Measurements from ENCODE around the gene DTX3L.

DTX3L gene

DNA sequence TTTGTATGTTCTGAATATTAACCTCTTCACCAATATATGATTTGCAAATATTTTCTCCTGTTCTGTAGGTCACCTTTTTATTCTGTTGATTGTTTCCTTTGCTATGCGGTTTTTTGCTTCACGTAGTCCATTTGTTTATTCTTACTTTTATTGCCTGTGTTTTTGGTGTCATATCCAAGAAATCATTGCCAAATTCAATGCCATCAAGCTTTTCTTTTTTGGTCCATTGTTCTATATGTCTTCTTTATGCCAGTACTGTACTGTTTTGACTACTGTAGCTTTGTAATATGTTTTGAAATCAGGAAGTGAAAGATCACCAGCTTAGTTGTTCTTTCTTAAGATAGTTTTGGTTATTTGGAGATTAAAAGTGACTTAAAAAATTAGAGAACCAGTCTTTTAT is 17.5 kb downstream of the DTX3L start:
- no peaks in the 10 kb centered on the region for H3K36me3 ChIP-seq (ENCODE audit: control insufficient read depth, insufficient read depth, low read length)
- H3K9me3 ChIP-seq (ENCODE audit: control insufficient read depth, low read length) = peaks cover 16% of the 10 kb centered on the region
- no peak overlapping the region for H3K27ac ChIP-seq (ENCODE audit: low read depth, low read length, severe bottlenecking)
- H3K4me3 ChIP-seq (ENCODE audit: extremely low read depth, insufficient read depth, low read length, poor library complexity, severe bottlenecking) = no peak overlapping the region
- H3K4me1 ChIP-seq (ENCODE audit: control insufficient read depth, insufficient read depth, low read length, poor library complexity, severe bottlenecking) = no peaks in the 10 kb centered on the region
- WGBS, 2 experiments (ENCODE audit: insufficient coverage in 2 of 2) = no CpG with 5 or more reads among the region's 2 CpGs

DNA sequence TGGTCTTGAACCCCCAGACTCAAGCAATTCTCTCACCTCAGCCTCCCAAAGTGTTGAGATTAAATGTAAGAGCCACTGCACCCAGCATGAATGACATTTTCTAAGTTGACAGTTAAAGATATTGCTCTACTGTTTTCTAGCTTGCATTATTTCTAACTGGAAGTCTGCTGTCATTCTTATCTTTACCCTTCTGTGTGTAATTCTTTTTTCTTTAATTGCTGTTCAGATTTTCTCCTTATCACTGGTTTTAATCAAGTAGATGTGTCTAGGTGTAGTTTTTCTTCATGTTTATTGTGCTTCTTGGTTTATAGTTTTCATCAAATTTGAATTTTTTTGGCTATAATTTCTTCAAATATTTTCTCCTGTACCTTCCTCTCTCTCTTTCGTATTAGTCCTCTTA is 18.3 kb downstream of the DTX3L start:
- H3K4me1 ChIP-seq (ENCODE audit: control insufficient read depth, insufficient read depth, low read length, poor library complexity, severe bottlenecking) = no peaks in the 10 kb centered on the region
- no CpG with 5 or more reads among the region's 1 CpG for WGBS, 2 experiments (ENCODE audit: insufficient coverage in 2 of 2)
- peaks cover 16% of the 10 kb centered on the region for H3K9me3 ChIP-seq (ENCODE audit: control insufficient read depth, low read length)

DNA sequence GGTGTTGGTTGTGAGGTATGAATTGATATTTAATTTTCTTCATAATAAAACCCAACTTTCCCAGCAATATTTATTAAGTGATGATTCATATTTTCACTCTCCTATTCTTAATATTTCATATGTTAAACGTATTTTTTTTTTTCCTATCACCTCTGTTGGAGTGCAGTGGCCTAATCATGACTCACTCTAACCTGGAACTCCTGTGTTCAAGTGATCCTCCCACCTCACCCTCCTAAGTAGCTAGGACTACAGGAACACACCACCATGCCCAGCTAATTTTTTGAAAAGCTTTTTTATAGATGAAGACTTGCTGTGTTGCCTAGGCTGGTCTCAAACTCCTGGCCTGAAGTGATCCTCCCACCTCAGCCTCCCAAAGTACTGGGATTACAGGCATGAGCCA is 22.0 kb downstream of the DTX3L start:
- Histone ChIP-seq H3K27ac (ENCODE audit: low read depth, low read length, severe bottlenecking) (no peak overlapping the region), H3K36me3 (ENCODE audit: control insufficient read depth, insufficient read depth, low read length) (no peaks in the 10 kb centered on the region), H3K4me3 (ENCODE audit: extremely low read depth, insufficient read depth, low read length, poor library complexity, severe bottlenecking) (no peak overlapping the region), H3K9me3 (ENCODE audit: control insufficient read depth, low read length) (peaks cover 14% of the 10 kb centered on the region), H3K4me1 (ENCODE audit: control insufficient read depth, insufficient read depth, low read length, poor library complexity, severe bottlenecking) (no peaks in the 10 kb centered on the region)
- WGBS, 2 experiments (ENCODE audit: insufficient coverage in 2 of 2) = 80% methylated on average over 1 of the region's 1 CpG; no CpG with 5 or more reads in 1 of the 2 experiments

More for the DNA sequence above, 18.3 kb downstream of the DTX3L start:
- Histone ChIP-seq H3K36me3 (ENCODE audit: control insufficient read depth, insufficient read depth, low read length) (no peaks in the 10 kb centered on the region), H3K27ac (ENCODE audit: low read depth, low read length, severe bottlenecking) (no peak overlapping the region), H3K4me3 (ENCODE audit: extremely low read depth, insufficient read depth, low read length, poor library complexity, severe bottlenecking) (no peak overlapping the region)

- H3K4me1 ChIP-seq (ENCODE audit: control insufficient read depth, insufficient read depth, low read length, poor library complexity, severe bottlenecking) = no peaks in the 10 kb centered on the region
- H3K9me3 ChIP-seq (ENCODE audit: control insufficient read depth, low read length) = peaks cover 6% of the 10 kb centered on the region
- no peak overlapping the region for H3K27ac ChIP-seq (ENCODE audit: low read depth, low read length, severe bottlenecking)
- H3K4me3 ChIP-seq (ENCODE audit: extremely low read depth, insufficient read depth, low read length, poor library complexity, severe bottlenecking) = no peak overlapping the region
- H3K36me3 ChIP-seq (ENCODE audit: control insufficient read depth, insufficient read depth, low read length) = no peaks in the 10 kb centered on the region
These were observed 22.8 kb downstream of the DTX3L start for GRCh38 chr3:122586773-122587485.

GRCh38 chr3:122587572-122587971 is 23.4 kb downstream of the DTX3L start:
- H3K36me3 ChIP-seq (ENCODE audit: control insufficient read depth, insufficient read depth, low read length) = no peaks in the 10 kb centered on the region
- H3K9me3 ChIP-seq (ENCODE audit: control insufficient read depth, low read length) = no peaks in the 10 kb centered on the region
- no peak overlapping the region for H3K4me3 ChIP-seq (ENCODE audit: extremely low read depth, insufficient read depth, low read length, poor library complexity, severe bottlenecking)
- no peaks in the 10 kb centered on the region for H3K4me1 ChIP-seq (ENCODE audit: control insufficient read depth, insufficient read depth, low read length, poor library complexity, severe bottlenecking)
- H3K27ac ChIP-seq (ENCODE audit: low read depth, low read length, severe bottlenecking) = no peak overlapping the region
- WGBS, 2 experiments (ENCODE audit: insufficient coverage in 2 of 2) = no CpG with 5 or more reads among the region's 2 CpGs

- 67% methylated on average over 3 of the region's 5 CpGs; no CpG with 5 or more reads in 1 of the 2 experiments for WGBS, 2 experiments (ENCODE audit: insufficient coverage in 2 of 2)
- Histone ChIP-seq H3K27ac (ENCODE audit: low read depth, low read length, severe bottlenecking) (no peak overlapping the region), H3K4me1 (ENCODE audit: control insufficient read depth, insufficient read depth, low read length, poor library complexity, severe bottlenecking) (no peaks in the 10 kb centered on the region), H3K36me3 (ENCODE audit: control insufficient read depth, insufficient read depth, low read length) (no peaks in the 10 kb centered on the region), H3K4me3 (ENCODE audit: extremely low read depth, insufficient read depth, low read length, poor library complexity, severe bottlenecking) (no peak overlapping the region), H3K9me3 (ENCODE audit: control insufficient read depth, low read length) (no peaks in the 10 kb centered on the region)
These were observed 25.2 kb downstream of the DTX3L start for GRCh38 chr3:122589297-122589696.

- Histone ChIP-seq H3K27ac (ENCODE audit: low read depth, low read length, severe bottlenecking) (no peak overlapping the region), H3K4me3 (ENCODE audit: extremely low read depth, insufficient read depth, low read length, poor library complexity, severe bottlenecking) (no peak overlapping the region), H3K9me3 (ENCODE audit: control insufficient read depth, low read length) (no peaks in the 10 kb centered on the region), H3K4me1 (ENCODE audit: control insufficient read depth, insufficient read depth, low read length, poor library complexity, severe bottlenecking) (no peaks in the 10 kb centered on the region), H3K36me3 (ENCODE audit: control insufficient read depth, insufficient read depth, low read length) (no peaks in the 10 kb centered on the region)
- no CpG with 5 or more reads among the region's 2 CpGs for WGBS, 2 experiments (ENCODE audit: insufficient coverage in 2 of 2)
These were observed 26.5 kb downstream of the DTX3L start for GRCh38 chr3:122590610-122591009.

- Histone ChIP-seq H3K9me3 (ENCODE audit: control insufficient read depth, low read length) (no peaks in the 10 kb centered on the region), H3K36me3 (ENCODE audit: control insufficient read depth, insufficient read depth, low read length) (no peaks in the 10 kb centered on the region), H3K4me1 (ENCODE audit: control insufficient read depth, insufficient read depth, low read length, poor library complexity, severe bottlenecking) (no peaks in the 10 kb centered on the region), H3K4me3 (ENCODE audit: extremely low read depth, insufficient read depth, low read length, poor library complexity, severe bottlenecking) (no peak overlapping the region), H3K27ac (ENCODE audit: low read depth, low read length, severe bottlenecking) (no peak overlapping the region)
These were observed 29.9 kb downstream of the DTX3L start for GRCh38 chr3:122594025-122594424.

GRCh38 chr3:122598151-122598550 is 34.0 kb downstream of the DTX3L start:
- Histone ChIP-seq H3K9me3 (ENCODE audit: control insufficient read depth, low read length) (no peaks in the 10 kb centered on the region), H3K27ac (ENCODE audit: low read depth, low read length, severe bottlenecking) (no peak overlapping the region)

DNA sequence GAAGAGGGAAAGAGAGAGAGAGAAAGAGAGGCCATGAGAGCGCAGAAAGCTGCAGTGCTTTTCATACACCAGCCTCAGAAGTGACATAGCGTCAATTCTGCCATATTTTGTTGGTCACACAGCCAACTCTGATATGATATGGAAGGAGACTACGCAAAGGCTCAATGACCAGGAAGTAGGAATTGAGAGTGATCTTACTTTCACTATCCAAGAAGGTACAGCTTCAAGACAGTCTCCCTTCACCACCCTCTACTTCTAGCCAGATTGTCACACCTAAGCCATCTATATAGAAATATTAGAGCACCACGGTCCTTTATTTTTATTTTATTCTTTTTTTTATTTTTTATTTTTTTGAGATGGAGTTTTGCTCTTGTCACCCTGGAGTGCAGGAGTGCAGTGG is 34.4 kb downstream of the DTX3L start:
- H3K4me3 ChIP-seq (ENCODE audit: extremely low read depth, insufficient read depth, low read length, poor library complexity, severe bottlenecking) = no peak overlapping the region
- H3K4me1 ChIP-seq (ENCODE audit: control insufficient read depth, insufficient read depth, low read length, poor library complexity, severe bottlenecking) = no peaks in the 10 kb centered on the region
- WGBS, 2 experiments (ENCODE audit: insufficient coverage in 2 of 2) = 95 to 100% methylated on average over 1 to 3 of the region's 4 CpGs
- no peaks in the 10 kb centered on the region for H3K9me3 ChIP-seq (ENCODE audit: control insufficient read depth, low read length)
- no peaks in the 10 kb centered on the region for H3K36me3 ChIP-seq (ENCODE audit: control insufficient read depth, insufficient read depth, low read length)
- no peak overlapping the region for H3K27ac ChIP-seq (ENCODE audit: low read depth, low read length, severe bottlenecking)

More at GRCh38 chr3:122598151-122598550, 34.0 kb downstream of the DTX3L start:
- Histone ChIP-seq H3K4me3 (ENCODE audit: extremely low read depth, insufficient read depth, low read length, poor library complexity, severe bottlenecking) (no peak overlapping the region), H3K36me3 (ENCODE audit: control insufficient read depth, insufficient read depth, low read length) (no peaks in the 10 kb centered on the region), H3K4me1 (ENCODE audit: control insufficient read depth, insufficient read depth, low read length, poor library complexity, severe bottlenecking) (no peaks in the 10 kb centered on the region)
- 94 to 100% methylated on average over 2 of the region's 3 CpGs for WGBS, 2 experiments (ENCODE audit: insufficient coverage in 2 of 2)

GRCh38 chr3:122602011-122602710 is 38.0 kb downstream of the DTX3L start:
- 100% methylated on average over 3 to 4 of the region's 5 CpGs for WGBS, 2 experiments (ENCODE audit: insufficient coverage in 2 of 2)
- Histone ChIP-seq H3K4me1 (ENCODE audit: control insufficient read depth, insufficient read depth, low read length, poor library complexity, severe bottlenecking) (no peaks in the 10 kb centered on the region), H3K36me3 (ENCODE audit: control insufficient read depth, insufficient read depth, low read length) (no peaks in the 10 kb centered on the region), H3K9me3 (ENCODE audit: control insufficient read depth, low read length) (no peaks in the 10 kb centered on the region), H3K4me3 (ENCODE audit: extremely low read depth, insufficient read depth, low read length, poor library complexity, severe bottlenecking) (no peak overlapping the region), H3K27ac (ENCODE audit: low read depth, low read length, severe bottlenecking) (no peak overlapping the region)

All from mesodermal cell (in vitro differentiated cells).